Loucy (cell line): Measurements from ENCODE around the gene ATRNL1.
A peak's percentile ranks its signal among the peaks of the same experiment; 100 is the strongest.

Experiments
- H2AFZ ChIP-seq: fragments of 200-600 bp; sonication (generic); 2 replicates; pipeline ENCODE4 v1.6.0; 2016; ENCODE audit warnings: antibody characterized with exemption, mild to moderate bottlenecking, low read length, moderate library complexity
- H3F3A ChIP-seq: fragments of 200-600 bp; 2 replicates; pipeline ENCODE4 v1.6.0; 2016; ENCODE audit warnings: antibody characterized with exemption, low read depth, mild to moderate bottlenecking
- H3K27me3 ChIP-seq: fragments of 200-600 bp; sonication (generic); 2 replicates; pipeline ENCODE4 v1.6.1; 2014; ENCODE audit warnings: low read length, mild to moderate bottlenecking; ENCODE audit not compliant: insufficient read depth, poor library complexity, severe bottlenecking
- H3K36me3 ChIP-seq: fragments of 200-600 bp; sonication (generic); 2 replicates; pipeline ENCODE4 v1.6.1; 2016; ENCODE audit warnings: low read length; ENCODE audit not compliant: insufficient read depth
- H3K4me1 ChIP-seq: fragments of 200-600 bp; sonication (generic); 2 replicates; pipeline ENCODE4 v1.5.1; 2014; ENCODE audit warnings: low read length, mild to moderate bottlenecking; ENCODE audit not compliant: insufficient read depth, poor library complexity, severe bottlenecking
- H3K4me2 ChIP-seq: fragments of 200-600 bp; sonication (generic); 2 replicates; pipeline ENCODE4 v1.6.0; 2014; ENCODE audit warnings: antibody characterized with exemption, low read length, low read depth, mild to moderate bottlenecking; ENCODE audit not compliant: poor library complexity, severe bottlenecking
- H3K4me3 ChIP-seq: fragments of 200-600 bp; sonication (generic); 2 replicates; pipeline ENCODE4 v1.5.1; 2014; ENCODE audit warnings: low read length, mild to moderate bottlenecking, mixed read lengths; ENCODE audit not compliant: poor library complexity, severe bottlenecking
- H3K79me2 ChIP-seq: fragments of 200-600 bp; sonication (generic); 2 replicates; pipeline ENCODE4 v1.6.1; 2014; ENCODE audit warnings: low read length; ENCODE audit not compliant: insufficient read depth
- H3K9ac ChIP-seq: fragments of 200-600 bp; sonication (generic); 2 replicates; pipeline ENCODE4 v1.6.0; 2014; ENCODE audit warnings: mild to moderate bottlenecking, low read depth, low read length, moderate library complexity; ENCODE audit not compliant: poor library complexity, severe bottlenecking
- H3K9me2 ChIP-seq: fragments of 200-600 bp; sonication (generic); replicated peaks from 2 replicates; pipeline ENCODE4 v1.6.1; 2016; ENCODE audit warnings: low read depth, low read length, mixed read lengths
- H3K9me3 ChIP-seq: fragments of 200-600 bp; sonication (generic); 2 replicates; pipeline ENCODE4 v1.6.1; 2014; ENCODE audit warnings: mild to moderate bottlenecking, antibody characterized with exemption, low read length, low read depth; ENCODE audit not compliant: insufficient read depth
- H4K20me1 ChIP-seq: fragments of 200-600 bp; sonication (generic); 2 replicates; pipeline ENCODE4 v1.6.0; 2014; ENCODE audit warnings: antibody characterized with exemption, low read length, mild to moderate bottlenecking; ENCODE audit not compliant: insufficient read depth, poor library complexity, severe bottlenecking
- CTCF ChIP-seq: fragments of 200-600 bp; sonication (generic); conservative IDR thresholded peaks from 2 replicates; pipeline ENCODE4 v1.5.1; 2014; ENCODE audit warnings: mild to moderate bottlenecking, antibody characterized with exemption, low read length
- EZH2phosphoT487 ChIP-seq: fragments of 200-600 bp; IDR thresholded peaks from 2 replicates; pipeline ENCODE4 v1.6.1; 2018; ENCODE audit warnings: antibody characterized with exemption, mild to moderate bottlenecking, moderate library complexity, borderline replicate concordance

ATRNL1 gene

DNA sequence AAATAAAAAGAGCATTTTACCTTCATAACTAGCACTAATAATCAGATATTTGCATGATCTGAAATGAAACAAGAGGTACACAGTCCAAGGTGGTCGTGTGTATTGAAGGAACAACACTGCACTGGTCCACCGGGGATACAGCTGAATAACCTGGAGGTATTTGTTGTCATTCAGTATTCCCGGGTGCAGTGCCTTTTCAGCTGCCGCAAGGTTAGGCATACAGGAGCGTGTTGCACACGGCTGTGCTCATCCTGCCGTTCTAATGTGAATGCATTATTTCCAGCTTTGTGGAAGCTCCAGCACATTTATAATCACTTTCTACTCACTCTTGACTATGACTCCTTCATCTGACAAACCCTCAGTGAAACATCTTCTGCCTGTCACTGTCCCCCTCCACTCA, 802.0 kb downstream of the ATRNL1 start:
- H3K4me2 ChIP-seq: no peak overlapping the region
- H3K4me3 ChIP-seq: no peak overlapping the region
- no peaks in the 10 kb centered on the region for H4K20me1 ChIP-seq
- no peaks in the 10 kb centered on the region for H3K9me2 ChIP-seq
- no peaks in the 10 kb centered on the region for H3K36me3 ChIP-seq
- no peaks in the 10 kb centered on the region for H3K79me2 ChIP-seq
- no peak for TF ChIP-seq CTCF
- H3K4me1 ChIP-seq: peaks cover 52% of the 10 kb centered on the region
- H3K9me3 ChIP-seq: no peaks in the 10 kb centered on the region
- H2AFZ ChIP-seq: no peak overlapping the region
- H3K27me3 ChIP-seq: no peaks in the 10 kb centered on the region
- H3K9ac ChIP-seq: no peak overlapping the region
- H3F3A ChIP-seq: peaks cover 7% of the 10 kb centered on the region; the same call in 1 of the 2 replicates

DNA sequence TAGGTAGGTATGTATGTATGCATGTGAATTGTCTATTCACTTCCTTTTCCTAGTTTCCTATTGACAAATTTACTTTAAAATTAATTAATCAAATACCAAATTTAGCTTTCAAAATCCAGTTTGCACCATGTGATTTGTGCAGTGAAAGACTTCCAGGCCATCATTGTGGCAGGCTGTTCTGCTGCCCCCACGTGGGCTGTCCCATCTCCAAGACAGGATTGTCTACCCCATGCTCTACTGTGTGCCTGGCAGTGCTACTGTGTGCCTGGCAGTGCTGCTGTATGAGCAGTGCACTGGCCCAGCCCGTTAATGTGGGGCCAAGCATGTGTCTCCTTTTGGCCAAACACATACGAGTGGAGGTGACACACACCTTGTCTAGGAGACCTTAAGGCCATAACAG, 805.1 kb downstream of the ATRNL1 start:
- no peaks in the 10 kb centered on the region for H4K20me1 ChIP-seq
- H3K36me3 ChIP-seq: no peaks in the 10 kb centered on the region
- H3K9ac ChIP-seq: no peak overlapping the region
- no peaks in the 10 kb centered on the region for H3K9me2 ChIP-seq
- H3K9me3 ChIP-seq: no peaks in the 10 kb centered on the region
- H3K79me2 ChIP-seq: no peaks in the 10 kb centered on the region
- H3K27me3 ChIP-seq: no peaks in the 10 kb centered on the region
- no peaks in the 10 kb centered on the region for H3F3A ChIP-seq
- TF ChIP-seq CTCF (no peak), EZH2phosphoT487 (no peak)
- H3K4me1 ChIP-seq: peaks cover 55% of the 10 kb centered on the region
- H2AFZ ChIP-seq: no peak overlapping the region
- H3K4me2 ChIP-seq: no peak overlapping the region
- H3K4me3 ChIP-seq: no peak overlapping the region

DNA sequence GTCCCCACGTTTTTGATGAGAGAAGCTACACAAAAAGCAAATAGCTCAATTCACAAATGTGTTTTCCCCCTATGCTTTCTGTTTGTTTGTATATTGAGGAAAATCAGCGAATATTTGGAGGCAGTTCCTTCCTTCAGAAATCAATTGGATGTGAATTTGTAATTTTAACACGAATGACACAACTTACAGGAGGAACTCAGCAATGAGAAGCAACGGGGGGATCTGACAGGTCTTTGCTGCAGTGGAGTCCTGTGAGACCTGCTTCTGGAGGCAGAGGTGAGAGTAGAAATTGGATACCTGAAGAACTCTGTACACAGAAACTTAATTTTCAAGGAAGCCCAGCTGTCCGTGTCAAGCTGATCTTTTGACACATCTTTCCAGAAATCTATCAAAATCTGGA, 809.4 kb downstream of the ATRNL1 start:
- H4K20me1 ChIP-seq: no peaks in the 10 kb centered on the region
- H3K4me2 ChIP-seq: peak overlapping the region; percentile 7
- H3K79me2 ChIP-seq: no peaks in the 10 kb centered on the region
- H3K9ac ChIP-seq: peak overlapping the region; percentile 33
- no peaks in the 10 kb centered on the region for H3K9me3 ChIP-seq
- H3K4me1 ChIP-seq: peaks cover 50% of the 10 kb centered on the region
- H2AFZ ChIP-seq: peak overlapping the region; percentile 28; the same call in 1 of the 2 replicates
- H3K36me3 ChIP-seq: no peaks in the 10 kb centered on the region
- H3F3A ChIP-seq: no peaks in the 10 kb centered on the region
- H3K27me3 ChIP-seq: no peaks in the 10 kb centered on the region
- no peak for TF ChIP-seq CTCF
- no peak for TF ChIP-seq EZH2phosphoT487
- no peaks in the 10 kb centered on the region for H3K9me2 ChIP-seq
- H3K4me3 ChIP-seq: no peak overlapping the region
